MG63 (cell line): ENCODE data around the gene ASAP3. TPM values are rescaled to one million over a fixed set of nuclear protein-coding genes. Genes with fewer than 3 reads are reported as not detected.

ENCODE experiments used
- DNase-seq: peaks from one replicate; pipeline ENCODE4 v3.0.0-alpha.2; 2020
- H3K27me3 ChIP-seq: fragments of 250-450 bp; sonication (Bioruptor Pico); 2 replicates; pipeline ENCODE4 v1.5.1; 2020; ENCODE audit warnings: mild to moderate bottlenecking, moderate library complexity
- H3K36me3 ChIP-seq: fragments of 250-450 bp; sonication (Bioruptor Pico); 2 replicates; pipeline ENCODE4 v1.5.1; 2020; ENCODE audit warnings: mild to moderate bottlenecking, moderate library complexity
- H3K4me3 ChIP-seq: fragments of 250-450 bp; sonication (Bioruptor Pico); 2 replicates; pipeline ENCODE4 v1.5.1; 2020; ENCODE audit warnings: mild to moderate bottlenecking, moderate library complexity
- H3K9me3 ChIP-seq: fragments of 250-450 bp; sonication (Bioruptor Pico); 2 replicates; pipeline ENCODE4 v1.5.1; 2020; ENCODE audit warnings: mild to moderate bottlenecking, moderate library complexity
- total RNA-seq: library from RNA; depleted of rRNA; stranded (reverse); fragments of >200 nt; shearing (Covaris generic); gene quantifications from 2 replicates; pipeline ENCODE4 v1.2.3, GENCODE V29; 2014; ENCODE audit warnings: low replicate concordance

Gene ASAP3
- total RNA-seq, 1 experiment from 2014 or later, result 8.4 TPM

- Histone ChIP-seq H3K9me3 (no peaks in the 10 kb centered on the region), H3K36me3 (no peaks in the 10 kb centered on the region)
- DNase-seq, result no peak
Measured at GRCh38 chr1:23446661-23447310, 37.2 kb downstream of the ASAP3 start.

GRCh38 chr1:23444596-23445390, 39.2 kb downstream of the ASAP3 start:
- Histone ChIP-seq H3K9me3 (no peaks in the 10 kb centered on the region), H3K4me3 (no peak overlapping the region), H3K27me3 (no peaks in the 10 kb centered on the region), H3K36me3 (no peaks in the 10 kb centered on the region)
- no peak for DNase-seq

More at GRCh38 chr1:23446661-23447310, 37.2 kb downstream of the ASAP3 start:
- H3K27me3 ChIP-seq, result no peaks in the 10 kb centered on the region
- no peak overlapping the region for H3K4me3 ChIP-seq

GRCh38 chr1:23444104-23444533, 39.9 kb downstream of the ASAP3 start:
- Histone ChIP-seq H3K36me3 (no peaks in the 10 kb centered on the region), H3K27me3 (no peaks in the 10 kb centered on the region), H3K9me3 (no peaks in the 10 kb centered on the region), H3K4me3 (no peak overlapping the region)
- no peak for DNase-seq

- no peaks in the 10 kb centered on the region for H3K27me3 ChIP-seq
- no peak overlapping the region for H3K4me3 ChIP-seq
- no peaks in the 10 kb centered on the region for H3K36me3 ChIP-seq
- DNase-seq, result no peak
- H3K9me3 ChIP-seq, result no peaks in the 10 kb centered on the region
Measured at GRCh38 chr1:23442751-23443150, 41.2 kb downstream of the ASAP3 start.

- no peaks in the 10 kb centered on the region for H3K27me3 ChIP-seq
- no peak for DNase-seq
- H3K4me3 ChIP-seq, result no peak overlapping the region
- H3K9me3 ChIP-seq, result no peaks in the 10 kb centered on the region
- no peaks in the 10 kb centered on the region for H3K36me3 ChIP-seq
Measured at GRCh38 chr1:23441446-23442148, 42.4 kb downstream of the ASAP3 start.

- no peaks in the 10 kb centered on the region for H3K27me3 ChIP-seq
- no peaks in the 10 kb centered on the region for H3K9me3 ChIP-seq
- H3K4me3 ChIP-seq, result no peak overlapping the region
- H3K36me3 ChIP-seq, result no peaks in the 10 kb centered on the region
- DNase-seq, result no peak
Measured at GRCh38 chr1:23438545-23438944, 45.4 kb downstream of the ASAP3 start.

- Histone ChIP-seq H3K9me3 (no peaks in the 10 kb centered on the region), H3K36me3 (no peaks in the 10 kb centered on the region), H3K27me3 (no peaks in the 10 kb centered on the region), H3K4me3 (no peak overlapping the region)
- no peak for DNase-seq
Measured at GRCh38 chr1:23437355-23437664, 46.7 kb downstream of the ASAP3 start.

- no peaks in the 10 kb centered on the region for H3K27me3 ChIP-seq
- H3K4me3 ChIP-seq, result no peak overlapping the region
- DNase-seq, result no peak
- no peaks in the 10 kb centered on the region for H3K36me3 ChIP-seq
- H3K9me3 ChIP-seq, result no peaks in the 10 kb centered on the region
Measured at GRCh38 chr1:23436520-23437354, 47.2 kb downstream of the ASAP3 start.

- Histone ChIP-seq H3K36me3 (no peaks in the 10 kb centered on the region), H3K9me3 (no peaks in the 10 kb centered on the region), H3K27me3 (no peaks in the 10 kb centered on the region), H3K4me3 (no peak overlapping the region)
- DNase-seq, result no peak
Measured at GRCh38 chr1:23434260-23434775, 49.7 kb downstream of the ASAP3 start.

- Histone ChIP-seq H3K9me3 (no peaks in the 10 kb centered on the region), H3K27me3 (no peaks in the 10 kb centered on the region), H3K36me3 (no peaks in the 10 kb centered on the region), H3K4me3 (no peak overlapping the region)
- DNase-seq, result no peak
Measured at GRCh38 chr1:23433122-23433521, 50.9 kb downstream of the ASAP3 start.

- Histone ChIP-seq H3K36me3 (no peaks in the 10 kb centered on the region), H3K27me3 (no peaks in the 10 kb centered on the region), H3K4me3 (no peak overlapping the region), H3K9me3 (no peaks in the 10 kb centered on the region)
- no peak for DNase-seq
Measured at GRCh38 chr1:23431431-23431830, 52.5 kb downstream of the ASAP3 start.

GRCh38 chr1:23430803-23431202, 53.2 kb downstream of the ASAP3 start:
- Histone ChIP-seq H3K36me3 (no peaks in the 10 kb centered on the region), H3K27me3 (no peaks in the 10 kb centered on the region), H3K4me3 (no peak overlapping the region), H3K9me3 (no peaks in the 10 kb centered on the region)
- no peak for DNase-seq

- H3K9me3 ChIP-seq, result no peaks in the 10 kb centered on the region
- DNase-seq, result no peak
- H3K27me3 ChIP-seq, result no peaks in the 10 kb centered on the region
- H3K36me3 ChIP-seq, result no peaks in the 10 kb centered on the region
- no peak overlapping the region for H3K4me3 ChIP-seq
Measured at GRCh38 chr1:23428136-23428905, 55.7 kb downstream of the ASAP3 start.

- Histone ChIP-seq H3K36me3 (no peaks in the 10 kb centered on the region), H3K27me3 (no peaks in the 10 kb centered on the region), H3K9me3 (no peaks in the 10 kb centered on the region), H3K4me3 (no peak overlapping the region)
- DNase-seq, result no peak
Measured at GRCh38 chr1:23427550-23427949, 56.4 kb downstream of the ASAP3 start.

- DNase-seq, result no peak
- Histone ChIP-seq H3K4me3 (no peak overlapping the region), H3K27me3 (no peaks in the 10 kb centered on the region), H3K9me3 (no peaks in the 10 kb centered on the region), H3K36me3 (no peaks in the 10 kb centered on the region)
Measured at GRCh38 chr1:23426828-23427227, 57.2 kb downstream of the ASAP3 start.

GRCh38 chr1:23425193-23425494, 58.8 kb downstream of the ASAP3 start:
- no peak for DNase-seq
- Histone ChIP-seq H3K4me3 (no peak overlapping the region), H3K27me3 (no peaks in the 10 kb centered on the region), H3K9me3 (no peaks in the 10 kb centered on the region), H3K36me3 (no peaks in the 10 kb centered on the region)
